Measurements from ENCODE around the gene CD40.
A peak's percentile ranks its signal among the peaks of the same experiment; 100 is the strongest.

The CD40 gene

DNA sequence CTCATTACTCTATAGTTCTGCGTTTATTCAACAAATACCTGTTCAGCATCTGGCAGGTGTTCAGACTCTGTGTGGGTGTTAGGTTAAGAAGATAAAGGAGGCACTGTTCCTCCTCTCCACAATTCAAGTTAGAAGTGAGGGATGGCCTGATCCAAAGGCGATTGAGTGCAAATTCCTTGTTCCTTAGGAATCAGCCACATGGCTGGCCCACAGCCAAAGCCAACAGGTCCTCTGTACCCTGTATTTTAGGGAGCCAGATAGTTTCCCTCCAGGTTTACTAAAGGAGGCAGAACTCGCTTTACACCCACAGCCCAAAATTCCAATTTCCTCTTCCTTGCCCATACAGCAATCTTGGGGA is 5.0 kb upstream of the CD40 start:
- TF ChIP-seq, protein P1, sequence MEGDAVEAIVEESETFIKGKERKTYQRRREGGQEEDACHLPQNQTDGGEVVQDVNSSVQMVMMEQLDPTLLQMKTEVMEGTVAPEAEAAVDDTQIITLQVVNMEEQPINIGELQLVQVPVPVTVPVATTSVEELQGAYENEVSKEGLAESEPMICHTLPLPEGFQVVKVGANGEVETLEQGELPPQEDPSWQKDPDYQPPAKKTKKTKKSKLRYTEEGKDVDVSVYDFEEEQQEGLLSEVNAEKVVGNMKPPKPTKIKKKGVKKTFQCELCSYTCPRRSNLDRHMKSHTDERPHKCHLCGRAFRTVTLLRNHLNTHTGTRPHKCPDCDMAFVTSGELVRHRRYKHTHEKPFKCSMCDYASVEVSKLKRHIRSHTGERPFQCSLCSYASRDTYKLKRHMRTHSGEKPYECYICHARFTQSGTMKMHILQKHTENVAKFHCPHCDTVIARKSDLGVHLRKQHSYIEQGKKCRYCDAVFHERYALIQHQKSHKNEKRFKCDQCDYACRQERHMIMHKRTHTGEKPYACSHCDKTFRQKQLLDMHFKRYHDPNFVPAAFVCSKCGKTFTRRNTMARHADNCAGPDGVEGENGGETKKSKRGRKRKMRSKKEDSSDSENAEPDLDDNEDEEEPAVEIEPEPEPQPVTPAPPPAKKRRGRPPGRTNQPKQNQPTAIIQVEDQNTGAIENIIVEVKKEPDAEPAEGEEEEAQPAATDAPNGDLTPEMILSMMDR (IDR thresholded peaks at IDR 0.05; ENCODE audit: low read depth, low read length, missing control alignments): no peak
- no peak for DNase-seq (ENCODE audit: low read depth)
- no peak overlapping the region for H3K4me3 ChIP-seq (ENCODE audit: low read depth, low read length)
- in situ Hi-C loops (cut with HindIII; ENCODE audit: low sequenced_read_pairs): no loop called here

- TF ChIP-seq, protein P1 (IDR thresholded peaks at IDR 0.05; ENCODE audit: low read depth, low read length, missing control alignments): no peak
- DNase-seq (ENCODE audit: low read depth): no peak
- no peak overlapping the region for H3K4me3 ChIP-seq (ENCODE audit: low read depth, low read length)
- in situ Hi-C loops (cut with HindIII; ENCODE audit: low sequenced_read_pairs): no loop called here
These were observed 3.7 kb upstream of the CD40 start for GRCh38 chr20:46114449-46114848.

- DNase-seq (ENCODE audit: low read depth): no peak
- H3K4me3 ChIP-seq (ENCODE audit: low read depth, low read length): peak overlapping the region; percentile 43
- TF ChIP-seq, protein P1 (IDR thresholded peaks at IDR 0.05; ENCODE audit: low read depth, low read length, missing control alignments): no peak
- in situ Hi-C loops (cut with HindIII; ENCODE audit: low sequenced_read_pairs): no loop called here
These were observed 437 bp downstream of the CD40 start for GRCh38 chr20:46118481-46119020.

DNA sequence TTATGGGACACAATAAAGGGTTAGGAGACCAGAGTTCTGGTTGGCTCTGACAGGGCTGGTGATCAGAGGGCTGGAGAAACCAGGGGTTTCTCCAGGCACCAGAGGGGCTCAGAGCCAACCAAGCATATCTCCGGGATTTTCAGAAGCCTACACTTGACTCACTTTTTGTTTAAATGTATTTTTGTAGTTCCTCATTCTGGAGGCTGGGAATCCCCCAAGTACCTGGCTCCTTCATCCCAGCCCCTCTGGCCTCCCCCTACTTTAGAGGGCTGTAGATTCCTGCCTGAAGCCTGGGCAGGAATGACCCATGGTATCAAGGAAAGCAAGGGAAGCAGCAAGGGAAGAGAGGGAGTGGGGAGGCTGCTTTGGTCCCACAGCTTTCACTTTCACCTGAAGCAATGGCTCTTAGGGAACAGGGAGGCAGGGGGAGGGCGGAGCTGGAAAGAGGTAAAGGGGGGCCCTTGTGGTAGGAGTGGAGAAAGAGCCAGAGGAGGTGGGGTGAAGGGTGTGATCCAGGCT is 973 bp downstream of the CD40 start:
- no peak for DNase-seq (ENCODE audit: low read depth)
- in situ Hi-C loops (cut with HindIII; ENCODE audit: low sequenced_read_pairs): no loop called here
- TF ChIP-seq, protein P1 (IDR thresholded peaks at IDR 0.05; ENCODE audit: low read depth, low read length, missing control alignments): no peak
- H3K4me3 ChIP-seq (ENCODE audit: low read depth, low read length): peak overlapping the region; percentile 43

GRCh38 chr20:46119547-46119946 is 1.4 kb downstream of the CD40 start:
- in situ Hi-C loops (cut with HindIII; ENCODE audit: low sequenced_read_pairs): no loop called here
- no peak for DNase-seq (ENCODE audit: low read depth)
- H3K4me3 ChIP-seq (ENCODE audit: low read depth, low read length): no peak overlapping the region
- TF ChIP-seq, protein P1 (IDR thresholded peaks at IDR 0.05; ENCODE audit: low read depth, low read length, missing control alignments): no peak

DNA sequence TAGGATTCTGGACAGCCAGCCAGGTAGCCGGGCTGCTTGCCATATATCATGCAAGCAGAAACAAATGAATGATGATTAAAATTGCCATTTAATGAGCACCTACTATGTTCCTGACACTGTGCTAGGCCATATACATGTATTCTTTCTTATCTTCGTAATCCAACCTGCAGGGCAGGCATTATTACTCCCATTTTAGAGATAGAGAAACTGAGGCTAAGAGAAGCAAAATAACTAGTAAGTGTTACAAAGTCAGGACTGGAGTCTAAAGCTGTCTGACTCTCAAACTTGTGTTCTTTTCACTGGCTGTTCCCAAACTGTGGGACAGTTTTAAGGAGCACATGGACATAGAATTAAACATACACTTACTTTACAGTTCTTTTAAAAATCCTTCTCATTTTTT is 2.0 kb downstream of the CD40 start:
- in situ Hi-C loops (cut with HindIII; ENCODE audit: low sequenced_read_pairs): no loop called here
- TF ChIP-seq, protein P1 (IDR thresholded peaks at IDR 0.05; ENCODE audit: low read depth, low read length, missing control alignments): no peak
- DNase-seq (ENCODE audit: low read depth): no peak
- no peak overlapping the region for H3K4me3 ChIP-seq (ENCODE audit: low read depth, low read length)

All from astrocyte of the cerebellum (primary cell).